Testis (tissue), 2 donors: ENCODE results near the gene PDSS1.
"Not testable (repeated sequence)": the region's sequence is repeated elsewhere in the genome, so short reads cannot be mapped to it uniquely, and the experiment has no call there.

Source experiments
- CTCF ChIP-seq, 3 experiments: fragments of 450-650 bp in 2 of 3; fragments of 200-600 bp in 1 of 3; sonication (generic) in 1 of 3; IDR thresholded peaks; one replicate each; pipeline ENCODE4 v1.5.1; 2016 to 2019; ENCODE audit warnings: antibody characterized with exemption in 3 of 3, mild to moderate bottlenecking in 2 of 3, moderate library complexity in 1 of 3
- POLR2A ChIP-seq: fragments of 450-650 bp; IDR thresholded peaks from one replicate; pipeline ENCODE4 v1.6.1; 2017; ENCODE audit warnings: antibody characterized with exemption, mild to moderate bottlenecking, moderate library complexity

GRCh38 chr10:26648245-26648636 is 49.3 kb upstream of the PDSS1 start:
- not testable (repeated sequence) for TF ChIP-seq CTCF (IDR thresholded peaks at IDR 0.05); POLR2A
